Kidney epithelial cell (primary cell): Measurements from ENCODE around the gene ABCA13. TPM values are rescaled to one million over a fixed set of nuclear protein-coding genes. Genes with fewer than 3 reads are reported as not detected.

ENCODE experiments used
- DNase-seq: peaks from one replicate; pipeline ENCODE4 v3.0.0-alpha.2; 2010; ENCODE audit warnings: low read depth
- H3K27me3 ChIP-seq: 2 replicates; pipeline ENCODE4 v1.6.0; 2011; ENCODE audit warnings: low read length; ENCODE audit not compliant: control insufficient read depth, insufficient read depth
- H3K36me3 ChIP-seq: 2 replicates; pipeline ENCODE4 v1.5.1; 2011; ENCODE audit warnings: low read length; ENCODE audit not compliant: control insufficient read depth, insufficient read depth
- H3K4me3 ChIP-seq: 2 replicates; pipeline ENCODE4 v1.5.1; 2011; ENCODE audit warnings: low read depth, mild to moderate bottlenecking, control low read depth, low read length
- CTCF ChIP-seq: IDR thresholded peaks from 2 replicates; pipeline ENCODE4 v1.5.1; 2011; ENCODE audit warnings: mild to moderate bottlenecking, moderate library complexity, low read length, control low read depth, inconsistent platforms; ENCODE audit not compliant: insufficient read depth, poor library complexity, severe bottlenecking
- total RNA-seq: library from RNA; depleted of rRNA; stranded (reverse); fragments of >200 nt; gene quantifications from 2 replicates; pipeline ENCODE4 v1.2.3, GENCODE V29; 2015

The ABCA13 gene
- total RNA-seq, 1 donor from 2014 or later: 0.71 TPM

- no peak for DNase-seq
- H3K27me3 ChIP-seq: no peaks in the 10 kb centered on the region
- no peak for TF ChIP-seq CTCF
- no peaks in the 10 kb centered on the region for H3K36me3 ChIP-seq
- H3K4me3 ChIP-seq: no peak overlapping the region
Measured at GRCh38 chr7:48595756-48596155, 424.5 kb downstream of the ABCA13 start.

DNA sequence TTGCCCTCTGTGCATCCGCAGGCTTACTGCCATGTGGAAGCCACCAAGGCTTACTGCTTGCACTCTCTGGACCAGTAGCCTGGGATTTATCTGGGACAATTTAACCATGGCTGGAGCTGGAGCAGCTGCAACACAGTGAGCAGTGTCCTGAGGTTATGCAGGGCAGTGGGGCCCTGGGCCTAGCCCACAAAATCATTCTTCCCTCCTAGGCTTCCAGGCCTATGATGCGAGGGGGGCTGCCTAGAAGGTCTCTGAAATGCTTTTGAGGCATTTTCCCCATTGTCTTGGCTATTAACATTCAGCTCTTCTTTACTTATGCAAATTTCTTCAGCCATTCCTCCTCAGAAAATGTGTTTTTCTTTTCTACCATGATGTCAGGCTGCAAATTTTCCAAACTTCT, 439.4 kb downstream of the ABCA13 start:
- H3K36me3 ChIP-seq: no peaks in the 10 kb centered on the region
- DNase-seq: no peak
- no peak for TF ChIP-seq CTCF
- no peak overlapping the region for H3K4me3 ChIP-seq
- H3K27me3 ChIP-seq: no peaks in the 10 kb centered on the region

- H3K4me3 ChIP-seq: no peak overlapping the region
- H3K27me3 ChIP-seq: no peaks in the 10 kb centered on the region
- TF ChIP-seq CTCF: no peak
- no peaks in the 10 kb centered on the region for H3K36me3 ChIP-seq
- no peak for DNase-seq
Measured at GRCh38 chr7:48611993-48612392, 440.7 kb downstream of the ABCA13 start.

DNA sequence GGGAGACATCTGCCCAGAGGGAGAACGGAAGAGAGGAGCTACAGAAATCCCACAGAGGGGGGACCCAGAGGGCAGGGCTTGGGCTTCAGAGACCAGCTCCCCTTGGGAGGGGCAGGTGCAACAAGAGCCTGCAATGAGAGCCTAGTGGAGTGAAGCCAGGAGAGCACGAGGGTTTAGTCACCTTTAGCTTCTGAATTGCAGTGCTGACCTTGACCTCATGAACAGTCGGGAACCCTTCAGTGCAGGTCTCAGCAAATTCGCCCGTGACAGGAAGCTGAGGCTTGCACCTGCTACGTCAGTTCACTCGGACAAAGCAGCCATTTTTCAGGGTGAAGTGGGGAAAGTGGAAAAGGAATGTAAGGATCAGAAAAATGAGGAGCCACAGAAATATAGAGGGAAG, 446.2 kb downstream of the ABCA13 start:
- no peaks in the 10 kb centered on the region for H3K36me3 ChIP-seq
- no peaks in the 10 kb centered on the region for H3K27me3 ChIP-seq
- no peak overlapping the region for H3K4me3 ChIP-seq
- no peak for TF ChIP-seq CTCF
- DNase-seq: no peak

- TF ChIP-seq CTCF: no peak
- no peak for DNase-seq
- H3K4me3 ChIP-seq: no peak overlapping the region
- no peaks in the 10 kb centered on the region for H3K27me3 ChIP-seq
- H3K36me3 ChIP-seq: no peaks in the 10 kb centered on the region
Measured at GRCh38 chr7:48617993-48618392, 446.7 kb downstream of the ABCA13 start.

- no peak overlapping the region for H3K4me3 ChIP-seq
- no peak for DNase-seq
- H3K36me3 ChIP-seq: no peaks in the 10 kb centered on the region
- H3K27me3 ChIP-seq: no peaks in the 10 kb centered on the region
- TF ChIP-seq CTCF: no peak
Measured at GRCh38 chr7:48621076-48621475, 449.8 kb downstream of the ABCA13 start.
